Osteocyte (in vitro differentiated cells): ENCODE measurements around the gene NPL. TPM values are rescaled to one million over a fixed set of nuclear protein-coding genes. Genes with fewer than 3 reads are reported as not detected.

Experiments
- DNase-seq: peaks from one replicate; pipeline ENCODE4 v3.0.0; 2021; ENCODE audit warnings: mixed read lengths; ENCODE audit not compliant: unreplicated experiment; ENCODE audit errors: extremely low spot score
- H3K27ac Mint-ChIP-seq: one replicate; pipeline ENCODE4 v1.8.0; 2021; ENCODE audit warnings: mild to moderate bottlenecking, mixed read lengths; ENCODE audit not compliant: unreplicated experiment
- H3K27me3 Mint-ChIP-seq: one replicate; pipeline ENCODE4 v1.8.0; 2021; ENCODE audit warnings: mixed read lengths; ENCODE audit not compliant: unreplicated experiment
- H3K36me3 Mint-ChIP-seq: one replicate; pipeline ENCODE4 v1.8.0; 2021; ENCODE audit warnings: mixed read lengths; ENCODE audit not compliant: unreplicated experiment
- H3K4me1 Mint-ChIP-seq: one replicate; pipeline ENCODE4 v1.8.0; 2021; ENCODE audit warnings: mixed read lengths; ENCODE audit not compliant: unreplicated experiment
- H3K4me3 Mint-ChIP-seq: one replicate; pipeline ENCODE4 v1.8.0; 2021; ENCODE audit warnings: mild to moderate bottlenecking, moderate library complexity, mixed read lengths; ENCODE audit not compliant: unreplicated experiment
- H3K9me3 Mint-ChIP-seq: one replicate; pipeline ENCODE4 v1.8.0; 2021; ENCODE audit warnings: mixed read lengths; ENCODE audit not compliant: unreplicated experiment
- total RNA-seq: library from RNA; stranded (reverse); gene quantifications from 2 replicates; pipeline ENCODE4 v1.2.1, GENCODE V29; 2021
- TF ChIP-seq, protein P1 (sequence below): fragments of 200-600 bp; sonication (generic); IDR thresholded peaks from 2 replicates; pipeline ENCODE4 v1.5.0; 2021; ENCODE audit warnings: antibody characterized with exemption, mild to moderate bottlenecking, moderate library complexity

Gene NPL
- total RNA-seq, 1 donor from 2014 or later = 4.2 TPM

DNA sequence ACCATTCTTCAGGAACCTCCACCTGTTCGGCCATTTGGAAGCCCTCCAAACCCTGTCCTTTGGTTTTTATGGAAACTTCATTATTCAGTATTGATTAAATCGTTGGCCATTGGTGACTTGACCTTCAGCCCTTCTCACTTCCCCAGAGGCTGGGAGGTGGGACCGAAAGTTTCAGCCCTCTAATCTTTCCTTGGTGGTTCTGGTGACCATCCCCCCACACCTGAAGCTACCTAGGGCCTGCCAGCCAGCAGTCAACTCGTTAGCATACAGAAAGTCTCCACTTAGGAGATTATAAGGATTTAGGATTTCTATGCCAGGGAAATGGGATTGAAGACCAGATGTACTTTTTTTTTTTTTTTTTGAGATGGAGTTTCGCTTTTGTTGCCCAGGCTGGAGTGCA lies 56.3 kb downstream of the NPL start:
- no peak overlapping the region for H3K27ac Mint-ChIP-seq
- H3K9me3 Mint-ChIP-seq = no peaks in the 10 kb centered on the region
- peaks cover 30% of the 10 kb centered on the region for H3K4me1 Mint-ChIP-seq
- H3K36me3 Mint-ChIP-seq = peaks cover 49% of the 10 kb centered on the region
- DNase-seq = no peak
- no peaks in the 10 kb centered on the region for H3K27me3 Mint-ChIP-seq
- no peak overlapping the region for H3K4me3 Mint-ChIP-seq
- TF ChIP-seq, protein P1, sequence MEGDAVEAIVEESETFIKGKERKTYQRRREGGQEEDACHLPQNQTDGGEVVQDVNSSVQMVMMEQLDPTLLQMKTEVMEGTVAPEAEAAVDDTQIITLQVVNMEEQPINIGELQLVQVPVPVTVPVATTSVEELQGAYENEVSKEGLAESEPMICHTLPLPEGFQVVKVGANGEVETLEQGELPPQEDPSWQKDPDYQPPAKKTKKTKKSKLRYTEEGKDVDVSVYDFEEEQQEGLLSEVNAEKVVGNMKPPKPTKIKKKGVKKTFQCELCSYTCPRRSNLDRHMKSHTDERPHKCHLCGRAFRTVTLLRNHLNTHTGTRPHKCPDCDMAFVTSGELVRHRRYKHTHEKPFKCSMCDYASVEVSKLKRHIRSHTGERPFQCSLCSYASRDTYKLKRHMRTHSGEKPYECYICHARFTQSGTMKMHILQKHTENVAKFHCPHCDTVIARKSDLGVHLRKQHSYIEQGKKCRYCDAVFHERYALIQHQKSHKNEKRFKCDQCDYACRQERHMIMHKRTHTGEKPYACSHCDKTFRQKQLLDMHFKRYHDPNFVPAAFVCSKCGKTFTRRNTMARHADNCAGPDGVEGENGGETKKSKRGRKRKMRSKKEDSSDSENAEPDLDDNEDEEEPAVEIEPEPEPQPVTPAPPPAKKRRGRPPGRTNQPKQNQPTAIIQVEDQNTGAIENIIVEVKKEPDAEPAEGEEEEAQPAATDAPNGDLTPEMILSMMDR = no peak

DNA sequence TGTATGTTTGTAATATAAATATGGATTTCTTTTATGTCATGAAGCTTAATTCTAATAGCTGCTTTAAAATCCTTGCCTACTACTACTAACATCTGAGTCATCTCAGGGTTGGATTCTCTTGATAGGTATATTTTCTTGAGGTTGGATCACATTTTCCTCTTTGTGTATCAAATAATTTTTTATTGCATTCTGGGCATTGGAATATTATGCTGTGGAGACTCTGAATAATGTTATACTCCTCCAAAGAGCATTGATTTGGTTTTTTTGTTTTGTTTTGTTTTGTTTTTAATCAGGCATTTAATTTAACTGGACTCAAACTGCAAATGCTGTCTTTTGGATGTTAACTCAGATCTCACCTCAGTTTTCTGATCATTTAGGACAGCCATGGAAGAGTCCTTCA lies 57.5 kb downstream of the NPL start:
- peaks cover 57% of the 10 kb centered on the region for H3K36me3 Mint-ChIP-seq
- H3K27me3 Mint-ChIP-seq = no peaks in the 10 kb centered on the region
- no peak overlapping the region for H3K4me3 Mint-ChIP-seq
- TF ChIP-seq, protein P1 = no peak
- no peak for DNase-seq
- H3K9me3 Mint-ChIP-seq = no peaks in the 10 kb centered on the region
- no peak overlapping the region for H3K27ac Mint-ChIP-seq
- peaks cover 18% of the 10 kb centered on the region for H3K4me1 Mint-ChIP-seq

GRCh38 chr1:182848736-182849135 lies 59.2 kb downstream of the NPL start:
- Mint-ChIP-seq H3K27me3 (no peaks in the 10 kb centered on the region), H3K36me3 (peaks cover 70% of the 10 kb centered on the region), H3K9me3 (no peaks in the 10 kb centered on the region), H3K4me3 (no peak overlapping the region), H3K27ac (peak overlapping the region; percentile 18), H3K4me1 (peaks cover 7% of the 10 kb centered on the region)
- no peak for DNase-seq
- TF ChIP-seq, protein P1 = no peak

DNA sequence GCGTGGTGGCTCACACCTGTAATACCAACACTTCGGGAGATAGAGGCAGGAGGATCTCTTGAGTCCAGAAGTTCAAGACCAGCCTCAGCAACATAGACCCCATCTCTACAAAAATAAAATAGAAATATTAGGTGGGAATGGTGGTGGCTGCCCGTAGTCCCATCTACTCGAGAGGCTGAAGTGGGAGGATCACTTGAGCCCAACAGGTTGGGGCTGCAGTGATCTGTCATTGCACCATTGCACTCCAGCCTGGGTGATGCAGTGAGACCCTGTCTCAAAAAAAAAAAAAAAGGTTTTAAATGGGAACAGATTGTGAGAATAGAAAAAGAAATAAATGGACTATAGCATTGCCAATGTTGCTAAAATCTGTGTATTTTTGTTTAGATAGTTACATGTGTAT lies 60.7 kb downstream of the NPL start:
- DNase-seq = no peak
- H3K36me3 Mint-ChIP-seq = peaks cover 76% of the 10 kb centered on the region
- H3K27ac Mint-ChIP-seq = no peak overlapping the region
- no peak overlapping the region for H3K4me3 Mint-ChIP-seq
- peaks cover 2% of the 10 kb centered on the region for H3K4me1 Mint-ChIP-seq
- H3K9me3 Mint-ChIP-seq = no peaks in the 10 kb centered on the region
- H3K27me3 Mint-ChIP-seq = no peaks in the 10 kb centered on the region
- TF ChIP-seq, protein P1 = no peak

DNA sequence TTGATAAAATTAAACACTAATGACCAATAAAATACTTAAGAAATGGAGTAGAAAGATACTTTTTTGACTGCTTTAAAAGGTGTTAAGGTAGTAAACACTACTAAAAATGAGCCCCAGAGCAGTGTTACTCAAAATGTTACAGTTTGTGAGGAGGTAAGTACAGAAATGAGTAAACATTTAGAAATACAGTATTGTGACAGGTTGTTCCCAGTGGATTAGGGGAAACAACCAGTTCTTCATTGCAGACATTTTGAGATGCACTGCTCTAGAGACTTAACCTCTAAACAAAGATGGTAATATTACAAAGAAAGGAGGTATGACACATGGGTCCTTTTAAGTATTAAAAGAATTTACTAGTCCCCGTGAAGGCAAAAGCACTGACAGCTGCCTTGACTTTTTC lies 62.3 kb downstream of the NPL start:
- no peak for DNase-seq
- Mint-ChIP-seq H3K9me3 (no peaks in the 10 kb centered on the region), H3K27ac (no peak overlapping the region), H3K4me3 (no peak overlapping the region), H3K4me1 (no peaks in the 10 kb centered on the region), H3K36me3 (peaks cover 75% of the 10 kb centered on the region), H3K27me3 (no peaks in the 10 kb centered on the region)
- TF ChIP-seq, protein P1 = no peak
